ENCODE measurements around the gene CAMK2A. TPM values are rescaled to one million over a fixed set of nuclear protein-coding genes. Genes with fewer than 3 reads are reported as not detected.

CAMK2A gene
- polyA plus RNA-seq, 3 donors = 5.4 to 6.4 (median 6.0) TPM

Other genes with a start within 250 kb of the CAMK2A start
- gene CSF1R, start 203.2 kb downstream of the CAMK2A start, polyA plus RNA-seq (ENCODE audit: insufficient read length in 3 of 3) = 10 to 100 TPM; 15.8 to 18.5 (median 16.1) TPM
- 100 to 1,000 TPM; 113 to 137 (median 137) TPM for gene PDGFRB, start 133.9 kb downstream of the CAMK2A start, polyA plus RNA-seq (ENCODE audit: insufficient read length in 3 of 3)
- 1 to 10 TPM in 1 of 3 donors, under 1 TPM in 2; 0.84 to 1.1 (median 0.89) TPM for gene CDX1, start 123.0 kb downstream of the CAMK2A start, polyA plus RNA-seq (ENCODE audit: insufficient read length in 3 of 3)
- under 1 TPM; 0.04 to 0.17 (median 0.12) TPM for gene SLC6A7, start 99.7 kb downstream of the CAMK2A start, polyA plus RNA-seq (ENCODE audit: insufficient read length in 3 of 3)
- 1 to 10 TPM; 2.8 to 4.7 (median 3.9) TPM for gene ARSI, start 13.1 kb upstream of the CAMK2A start, polyA plus RNA-seq (ENCODE audit: insufficient read length in 3 of 3)
- 10 to 100 TPM; 36.1 to 39.9 (median 39.1) TPM for gene TCOF1, start 67.9 kb upstream of the CAMK2A start, polyA plus RNA-seq (ENCODE audit: insufficient read length in 3 of 3)
- 100 to 1,000 TPM; 235 to 288 (median 278) TPM for gene CD74, start 123.1 kb upstream of the CAMK2A start, polyA plus RNA-seq (ENCODE audit: insufficient read length in 3 of 3)
- 1,000 to 10,000 TPM; 1,933 to 2,379 (median 2,065) TPM for gene RPS14, start 160.0 kb upstream of the CAMK2A start, polyA plus RNA-seq (ENCODE audit: insufficient read length in 3 of 3)
- gene NDST1, start 218.4 kb upstream of the CAMK2A start, polyA plus RNA-seq (ENCODE audit: insufficient read length in 3 of 3) = 10 to 100 TPM; 56.8 to 67.7 (median 61.9) TPM